ENCODE measurements around the gene FBXL15. TPM values are rescaled to one million over a fixed set of nuclear protein-coding genes. Genes with fewer than 3 reads are reported as not detected.
A peak's percentile ranks its signal among the peaks of the same experiment; 100 is the strongest.

FBXL15 gene
- polyA plus RNA-seq, 1 experiment = 7.5 TPM

DNA sequence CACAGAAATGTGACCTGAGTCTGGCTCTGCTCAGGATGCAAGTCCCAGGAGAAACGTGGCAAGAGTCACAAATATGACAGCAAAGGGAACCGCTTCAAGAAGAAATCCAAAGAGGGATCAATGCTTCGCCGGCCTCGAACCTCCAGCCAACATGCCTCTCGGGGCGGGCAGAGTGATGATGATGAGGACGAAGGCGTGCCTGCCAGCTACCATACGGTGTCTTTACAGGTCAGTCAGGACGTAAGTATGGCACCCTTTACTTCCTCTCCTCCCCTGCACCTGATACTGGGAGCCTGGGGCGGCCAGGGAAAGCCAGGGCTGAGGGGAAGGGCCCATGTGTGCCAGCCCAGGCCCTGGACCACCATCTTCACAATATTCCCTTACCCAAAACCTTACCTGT, 43.7 kb upstream of the FBXL15 start:
- Histone ChIP-seq H3K4me3 (ENCODE audit: low read depth, low read length) (no peak overlapping the region), H3K27me3 (ENCODE audit: control insufficient read depth, insufficient read depth, low read length) (no peaks in the 10 kb centered on the region), H3K36me3 (ENCODE audit: control insufficient read depth, insufficient read depth, low read length) (peaks cover 37% of the 10 kb centered on the region)
- TF ChIP-seq CTCF (IDR thresholded peaks at IDR 0.05; ENCODE audit: insufficient read depth, low read depth, low read length) = no peak
- DNase-seq (ENCODE audit: low read depth) = no peak
- CTCF ChIA-PET = interaction anchor here (1.4 to 2.8 kb wide), 3 partner anchors 17 to 147 kb away, joined by 3 to 8 read pairs (median 8); no protein-coding TSS in a partner anchor
- POLR2A ChIA-PET = no interaction called here

DNA sequence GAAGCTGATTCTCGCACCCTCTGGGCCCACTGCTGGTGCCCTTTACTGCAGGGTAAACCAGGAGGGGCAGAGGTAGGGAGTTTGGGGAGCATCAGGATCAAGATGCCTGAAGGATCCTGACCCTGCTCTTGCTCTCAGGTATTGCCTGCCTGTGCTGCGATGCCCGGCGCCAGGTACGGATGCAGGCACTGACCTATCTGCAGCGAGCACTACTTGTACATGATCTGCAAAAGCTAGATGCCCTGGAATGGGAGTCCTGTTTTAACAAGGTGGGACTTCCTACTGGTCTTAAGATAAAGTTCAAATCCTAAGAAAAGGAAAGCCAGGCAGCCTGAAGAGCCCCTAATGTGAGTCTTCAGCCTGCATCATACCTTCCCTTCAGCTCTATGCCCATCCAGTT, 41.3 kb upstream of the FBXL15 start:
- no peak for TF ChIP-seq CTCF (IDR thresholded peaks at IDR 0.05; ENCODE audit: insufficient read depth, low read depth, low read length)
- ChIA-PET POLR2A (no interaction called here), CTCF (interaction anchor here (1.3 to 12.3 kb wide), 5 partner anchors 14 to 211 kb away, joined by 3 to 91 read pairs (median 8); no protein-coding TSS in a partner anchor)
- no peak for DNase-seq (ENCODE audit: low read depth)
- Histone ChIP-seq H3K27me3 (ENCODE audit: control insufficient read depth, insufficient read depth, low read length) (no peaks in the 10 kb centered on the region), H3K4me3 (ENCODE audit: low read depth, low read length) (no peak overlapping the region), H3K36me3 (ENCODE audit: control insufficient read depth, insufficient read depth, low read length) (peaks cover 46% of the 10 kb centered on the region)

- peaks cover 30% of the 10 kb centered on the region for H3K36me3 ChIP-seq (ENCODE audit: control insufficient read depth, insufficient read depth, low read length)
- no peak for TF ChIP-seq CTCF (IDR thresholded peaks at IDR 0.05; ENCODE audit: insufficient read depth, low read depth, low read length)
- no peak overlapping the region for H3K4me3 ChIP-seq (ENCODE audit: low read depth, low read length)
- POLR2A ChIA-PET = no interaction called here
- no peak for DNase-seq (ENCODE audit: low read depth)
- CTCF ChIA-PET = interaction anchor here (1.0 to 12.3 kb wide), 9 partner anchors 9 to 212 kb away, joined by 3 to 91 read pairs (median 8); no protein-coding TSS in a partner anchor
- H3K27me3 ChIP-seq (ENCODE audit: control insufficient read depth, insufficient read depth, low read length) = no peaks in the 10 kb centered on the region
Observed at GRCh38 chr10:102381983-102382382, 38.7 kb upstream of the FBXL15 start.

- Histone ChIP-seq H3K27me3 (ENCODE audit: control insufficient read depth, insufficient read depth, low read length) (no peaks in the 10 kb centered on the region), H3K4me3 (ENCODE audit: low read depth, low read length) (no peak overlapping the region), H3K36me3 (ENCODE audit: control insufficient read depth, insufficient read depth, low read length) (peaks cover 29% of the 10 kb centered on the region)
- no peak for DNase-seq (ENCODE audit: low read depth)
- ChIA-PET CTCF (interaction anchor here (1.1 to 12.3 kb wide), 5 partner anchors 11 to 213 kb away, joined by 3 to 91 read pairs (median 18); partner anchors contain the start of gene NFKB2), POLR2A (no interaction called here)
- TF ChIP-seq CTCF (IDR thresholded peaks at IDR 0.05; ENCODE audit: insufficient read depth, low read depth, low read length) = no peak
Observed at GRCh38 chr10:102382871-102383270, 37.8 kb upstream of the FBXL15 start.

- peaks cover 28% of the 10 kb centered on the region for H3K36me3 ChIP-seq (ENCODE audit: control insufficient read depth, insufficient read depth, low read length)
- H3K4me3 ChIP-seq (ENCODE audit: low read depth, low read length) = no peak overlapping the region
- TF ChIP-seq CTCF (IDR thresholded peaks at IDR 0.05; ENCODE audit: insufficient read depth, low read depth, low read length) = peak; percentile 30; the same call in 1 of the 2 replicates
- no peak for DNase-seq (ENCODE audit: low read depth)
- ChIA-PET POLR2A (no interaction called here), CTCF (interaction anchor here (1.0 to 12.3 kb wide), 13 partner anchors 10 to 218 kb away, joined by 3 to 91 read pairs (median 4); partner anchors contain the start of gene NFKB2)
- H3K27me3 ChIP-seq (ENCODE audit: control insufficient read depth, insufficient read depth, low read length) = no peaks in the 10 kb centered on the region
Observed at GRCh38 chr10:102384053-102384452, 36.6 kb upstream of the FBXL15 start.
